DLD1 (cell line): Measurements from ENCODE around the gene DHRS7C.

Experiments
- in situ Hi-C: cut with HindIII; loops from 2 replicates; pipeline ENCODE4 v1.10.0; 2017; ENCODE audit warnings: low sequenced_read_pairs

DHRS7C gene

GRCh38 chr17:9767432-9767991 is 23.9 kb downstream of the DHRS7C start:
- in situ Hi-C loops: no loop called here

DNA sequence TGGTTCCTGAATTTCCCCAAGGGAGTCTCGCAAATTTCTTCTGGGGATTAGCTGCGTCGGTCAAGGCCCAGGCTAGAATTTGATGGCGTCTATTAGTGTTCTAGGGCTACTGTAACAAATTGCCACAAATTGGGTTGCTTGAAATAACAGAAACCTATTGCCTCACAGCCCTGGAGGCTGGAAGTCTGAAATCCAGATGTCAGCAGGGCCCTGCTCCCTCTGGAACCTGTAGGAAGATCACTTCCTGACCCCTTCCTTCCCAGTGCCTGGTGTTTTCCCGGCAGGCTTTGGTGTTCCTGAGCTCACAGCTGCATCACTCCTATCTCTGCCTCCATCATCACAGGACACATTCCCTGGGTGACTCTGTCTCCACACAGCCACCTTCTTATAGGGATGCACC is 24.4 kb downstream of the DHRS7C start:
- in situ Hi-C loops: no loop called here

DNA sequence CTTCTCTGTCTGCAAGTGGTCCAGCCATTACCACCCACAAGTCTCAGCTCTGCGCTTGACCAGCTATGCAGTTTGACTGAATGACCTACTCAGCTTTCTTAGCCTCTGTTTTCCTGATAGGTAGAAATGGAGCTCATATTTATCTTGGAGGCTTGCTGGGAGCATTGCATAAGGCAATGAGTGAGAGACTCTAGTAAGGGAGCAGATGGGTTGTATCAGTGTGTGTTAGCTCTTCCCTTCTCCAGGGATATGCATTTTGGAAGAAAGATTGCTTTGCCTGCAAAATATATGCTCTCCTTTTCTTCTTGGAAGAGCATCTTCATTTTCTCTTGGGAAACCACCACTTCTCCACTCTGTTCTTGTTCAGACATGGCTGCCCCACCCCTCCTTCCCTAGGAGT is 26.1 kb downstream of the DHRS7C start:
- in situ Hi-C loops: no loop called here

- in situ Hi-C loops: no loop called here
Observed at GRCh38 chr17:9763643-9764042, 27.7 kb downstream of the DHRS7C start.

DNA sequence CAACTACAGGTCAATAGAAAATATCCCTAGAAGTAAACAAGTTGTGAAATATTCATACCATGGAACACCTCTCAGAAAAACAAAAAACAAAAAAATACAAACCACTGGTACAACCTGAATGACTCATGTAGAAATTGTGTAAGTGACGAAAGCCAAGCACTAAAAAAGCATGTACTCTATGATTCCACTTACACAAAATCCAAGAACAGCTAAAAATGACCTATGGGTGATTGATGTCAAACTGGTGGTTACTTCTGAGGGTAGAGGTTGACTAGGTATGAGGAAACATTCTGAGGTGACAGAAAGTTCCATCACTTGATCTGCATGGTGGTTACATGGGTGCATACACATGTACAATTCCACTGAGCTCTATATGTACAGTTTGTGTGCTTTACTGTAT is 31.1 kb downstream of the DHRS7C start:
- in situ Hi-C loops: no loop called here

DNA sequence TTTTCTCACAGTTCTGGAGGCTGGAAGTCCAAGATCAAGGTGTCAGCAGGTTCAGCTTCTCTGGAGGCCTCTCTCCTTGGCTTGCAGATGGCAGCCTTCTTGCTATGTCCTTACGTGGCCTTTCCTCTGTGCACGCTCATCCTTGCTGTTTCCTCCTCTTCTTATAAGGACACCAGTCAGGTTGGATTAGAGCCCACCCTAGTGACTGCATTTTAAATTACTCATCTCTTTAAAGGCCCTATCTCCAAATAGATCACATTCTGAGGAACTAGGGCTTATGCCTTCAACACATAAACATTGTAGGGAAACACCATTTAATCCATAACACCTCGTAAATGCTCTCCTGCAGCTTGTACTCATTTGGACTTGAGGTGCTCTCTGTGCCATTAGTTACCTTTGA is 36.3 kb downstream of the DHRS7C start:
- in situ Hi-C loops: no loop called here

DNA sequence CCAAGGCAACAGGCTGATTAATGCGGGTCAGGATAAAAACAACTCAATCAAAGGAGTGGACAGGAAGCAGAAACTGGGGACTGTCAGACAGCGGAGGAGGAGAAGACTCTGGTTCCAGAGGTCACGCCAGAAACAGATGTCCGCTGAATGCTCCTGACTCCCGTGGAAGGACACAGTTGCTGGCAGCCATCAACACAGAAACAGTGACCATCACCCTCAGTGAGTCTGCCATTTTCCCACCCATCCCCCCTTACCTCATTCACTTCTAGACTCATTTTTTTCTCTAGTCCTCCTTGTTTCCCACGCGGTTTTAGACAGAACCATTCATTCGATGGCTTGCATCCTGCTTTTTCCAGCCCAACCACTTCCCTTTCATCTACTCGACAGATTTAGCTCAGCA is 40.9 kb downstream of the DHRS7C start:
- in situ Hi-C loops: no loop called here

GRCh38 chr17:9729735-9730420 is 61.5 kb downstream of the DHRS7C start:
- in situ Hi-C loops: no loop called here

DNA sequence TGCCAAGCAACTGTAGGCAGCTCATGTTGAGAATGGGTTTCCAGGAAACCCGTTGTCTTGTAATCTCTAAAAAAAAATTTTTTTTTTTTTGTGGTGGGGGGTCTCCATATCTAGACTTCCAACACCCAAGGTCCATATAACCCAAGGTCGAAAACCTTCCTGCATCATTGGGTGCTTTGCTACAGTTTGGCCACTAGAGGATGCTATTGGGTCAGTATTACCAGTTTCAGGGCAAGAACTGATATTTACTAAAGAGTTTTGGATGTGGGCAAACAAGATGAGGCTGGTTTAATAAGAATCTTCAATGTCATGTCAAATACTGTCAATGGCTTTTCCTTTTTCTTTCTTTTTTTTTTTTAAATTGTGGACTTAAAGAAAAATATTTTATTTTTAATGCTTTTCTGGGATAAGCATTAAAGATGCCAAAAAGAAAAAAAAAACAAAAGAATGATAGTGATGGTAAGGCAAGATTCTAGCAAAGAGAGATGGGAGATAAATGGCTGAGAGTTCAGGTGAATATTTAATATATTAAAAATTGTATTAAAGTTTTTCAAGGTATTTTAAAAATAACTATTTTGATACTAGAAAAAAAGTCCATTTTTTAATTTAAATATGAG is 62.2 kb downstream of the DHRS7C start:
- in situ Hi-C loops: no loop called here

DNA sequence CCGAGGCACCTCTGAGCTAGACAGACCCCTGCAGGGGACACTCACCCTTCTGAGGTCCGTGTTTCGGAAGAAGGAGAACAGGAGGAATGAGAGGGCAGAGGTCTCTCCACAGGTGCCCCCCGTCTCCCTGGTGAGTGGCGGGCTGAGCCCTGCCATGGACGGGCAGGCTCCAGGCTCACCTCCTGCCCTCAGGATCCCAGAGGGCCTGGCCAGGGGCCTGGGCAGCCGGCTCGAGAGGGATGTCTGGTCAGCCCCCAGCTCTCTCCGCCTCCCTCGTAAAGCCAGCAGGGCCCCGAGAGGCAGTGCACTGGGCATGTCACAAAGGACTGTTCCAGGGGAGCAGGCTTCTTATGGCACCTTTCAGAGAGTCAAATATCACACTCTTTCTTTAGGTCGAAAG is 62.8 kb downstream of the DHRS7C start:
- in situ Hi-C loops: no loop called here

- in situ Hi-C loops: no loop called here
Observed at GRCh38 chr17:9728005-9728404, 63.4 kb downstream of the DHRS7C start.

DNA sequence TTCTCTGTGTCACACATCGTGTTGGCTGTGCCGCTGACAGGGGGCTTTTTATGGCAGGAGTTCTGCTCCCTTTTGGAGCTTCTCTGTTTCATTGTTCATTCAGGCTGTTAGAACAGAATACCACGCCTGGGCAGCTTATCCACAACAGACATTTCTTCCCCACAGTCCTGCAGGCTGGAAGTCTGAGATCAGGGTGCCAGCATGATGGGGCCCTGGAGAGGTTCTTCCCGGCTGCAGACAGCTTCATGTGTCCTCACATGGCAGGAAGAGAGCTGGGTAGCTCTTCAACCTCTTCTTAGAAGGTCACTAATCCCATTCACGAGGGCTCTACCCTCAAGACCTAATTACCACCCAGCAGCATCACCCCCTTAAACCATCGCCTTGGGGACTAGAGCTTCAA is 65.1 kb downstream of the DHRS7C start:
- in situ Hi-C loops: no loop called here

DNA sequence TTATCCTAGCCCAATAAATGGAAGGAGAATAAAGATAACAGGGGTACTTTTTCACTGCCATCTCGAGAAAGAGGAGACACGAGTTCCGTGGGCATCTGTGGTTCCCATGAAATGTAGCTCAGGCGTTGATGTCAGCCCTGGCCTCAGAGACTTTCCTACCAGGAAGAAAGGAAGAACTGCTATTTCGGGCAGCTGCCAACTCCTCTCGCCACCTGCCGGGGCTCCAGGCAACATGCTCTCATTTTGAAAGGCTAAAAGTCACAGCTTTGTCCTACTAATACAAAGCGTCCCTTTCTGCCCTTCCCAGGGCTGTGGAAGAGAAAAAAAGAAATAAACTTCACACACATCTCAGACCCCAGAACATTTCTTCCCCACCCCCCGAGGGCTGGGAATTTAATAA is 65.8 kb downstream of the DHRS7C start:
- in situ Hi-C loops: no loop called here
